GM21576 (cell line): ENCODE results near the gene SLF2.

Experiments used
- ATAC-seq: cut with Tn5 transposase; IDR thresholded peaks from one replicate; pipeline ENCODE4 v1.9.1; 2021; ENCODE audit warnings: mild to moderate bottlenecking, moderate library complexity; ENCODE audit not compliant: unreplicated experiment

SLF2 gene

DNA sequence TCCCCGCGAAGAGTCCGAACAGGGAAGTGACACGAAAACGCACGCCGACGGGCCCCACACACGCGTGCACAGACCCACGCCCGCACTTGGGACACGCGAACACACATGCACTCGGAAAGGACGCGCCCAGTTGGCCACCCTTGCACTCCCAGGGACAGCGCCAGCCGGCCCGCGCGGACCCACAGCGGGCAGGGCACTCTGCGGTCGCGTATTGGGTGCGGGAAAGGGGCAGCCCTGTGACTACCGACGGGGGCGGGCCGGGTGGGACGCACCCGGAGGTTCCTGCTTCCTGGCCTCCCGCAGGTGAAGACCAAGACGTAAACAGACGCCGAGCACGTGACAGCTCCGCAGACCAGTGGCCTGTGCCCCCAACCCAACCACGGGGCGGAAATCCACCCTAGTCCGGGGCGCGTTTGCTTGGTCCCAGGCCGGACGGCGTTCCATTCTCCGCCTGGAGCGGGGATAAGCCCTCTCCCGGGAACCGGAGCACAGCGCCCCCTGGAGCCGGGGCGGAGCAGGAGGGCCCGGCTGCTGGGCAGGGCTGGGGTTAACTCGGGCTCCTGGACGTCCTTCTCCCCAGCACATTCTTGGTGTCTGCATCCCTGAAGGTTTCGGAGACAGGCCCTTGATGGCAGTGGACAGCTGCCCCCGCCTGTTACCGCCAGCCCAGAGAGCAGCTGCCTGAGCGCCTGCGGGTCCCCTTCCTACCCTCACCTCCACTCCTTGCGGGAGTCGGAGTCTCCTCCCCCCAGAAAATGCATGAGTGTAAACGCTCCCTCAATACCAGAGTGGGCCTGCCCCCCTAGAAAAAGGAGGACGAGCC lies 84.8 kb downstream of the SLF2 start:
- ATAC-seq: peak; percentile 35

DNA sequence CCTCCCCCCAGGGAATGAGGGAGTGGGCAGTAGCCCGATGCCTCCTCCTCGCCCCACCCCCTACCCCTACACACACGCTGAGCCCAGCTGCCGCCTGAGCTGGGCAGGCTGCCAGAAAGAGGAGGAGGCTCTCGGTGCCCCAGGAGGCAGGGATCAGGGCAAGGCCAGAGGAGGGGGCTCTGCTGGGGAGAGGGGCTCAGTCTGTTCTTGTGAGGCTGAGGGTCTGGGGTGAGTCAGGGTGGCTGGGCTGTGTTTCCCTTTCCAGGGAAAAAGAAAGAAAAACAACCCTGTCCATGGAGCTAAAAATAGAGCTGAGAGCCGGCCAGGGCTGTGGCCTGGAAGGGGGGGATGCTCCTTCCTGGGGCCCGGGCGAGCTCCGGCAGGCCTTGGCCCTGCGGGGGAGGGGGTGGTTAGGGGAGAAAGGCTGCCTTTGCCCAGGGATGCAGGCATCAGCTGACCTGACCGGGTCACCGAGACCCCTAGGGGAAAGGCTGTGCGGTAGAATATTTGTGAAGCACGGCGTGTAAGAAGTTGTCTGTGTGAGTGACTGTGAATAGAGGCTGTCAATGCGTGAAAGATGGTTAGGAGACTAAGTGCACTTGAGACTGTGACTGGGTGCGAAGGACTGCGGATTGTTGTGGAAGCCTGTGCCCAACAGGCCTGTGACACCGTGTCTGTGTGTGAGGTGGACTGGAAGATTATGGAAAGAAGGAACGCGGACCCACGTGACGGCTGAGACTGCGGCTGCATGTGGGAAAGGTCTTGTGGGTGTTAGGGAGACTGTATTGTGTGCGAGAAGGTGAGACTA lies 85.6 kb downstream of the SLF2 start:
- peak; percentile 16 for ATAC-seq

DNA sequence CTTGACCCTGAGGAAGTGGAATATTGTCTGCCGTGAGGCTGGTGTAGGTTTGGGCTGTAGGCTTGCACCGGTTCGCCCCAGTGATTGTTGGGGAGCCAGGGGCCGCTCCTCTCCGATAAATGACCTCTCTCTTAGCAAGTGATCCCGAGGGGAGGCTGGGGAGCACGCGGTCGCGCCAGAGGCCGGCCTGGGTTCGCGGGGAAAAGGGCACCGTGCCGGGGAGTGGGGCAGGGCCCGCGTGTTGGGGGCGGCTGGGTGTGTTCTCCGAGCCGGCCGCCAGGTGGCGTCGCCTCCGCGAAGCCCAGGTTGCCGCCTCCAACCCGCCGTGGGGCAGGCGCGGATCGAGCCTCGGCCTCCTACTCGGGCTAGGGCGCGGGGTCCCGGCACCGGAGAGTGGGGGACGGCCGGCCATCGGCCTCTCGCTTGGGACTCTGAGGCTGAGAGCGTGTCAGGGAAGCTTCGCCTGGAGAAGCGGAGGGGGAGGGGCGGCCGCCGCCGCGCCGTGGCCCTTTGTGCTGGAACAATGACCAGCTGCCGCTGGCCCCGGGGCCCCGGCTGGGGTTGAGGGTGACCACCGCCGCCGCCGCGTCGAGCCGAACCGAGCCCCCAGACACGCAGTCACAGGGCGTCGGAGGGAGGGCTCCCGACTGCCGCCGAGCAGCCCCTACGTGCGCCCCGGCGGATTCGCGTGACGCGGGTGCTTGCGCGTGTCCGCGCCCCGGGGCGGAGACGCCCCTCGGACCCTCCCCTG lies 86.4 kb downstream of the SLF2 start:
- peak; percentile 38 for ATAC-seq

DNA sequence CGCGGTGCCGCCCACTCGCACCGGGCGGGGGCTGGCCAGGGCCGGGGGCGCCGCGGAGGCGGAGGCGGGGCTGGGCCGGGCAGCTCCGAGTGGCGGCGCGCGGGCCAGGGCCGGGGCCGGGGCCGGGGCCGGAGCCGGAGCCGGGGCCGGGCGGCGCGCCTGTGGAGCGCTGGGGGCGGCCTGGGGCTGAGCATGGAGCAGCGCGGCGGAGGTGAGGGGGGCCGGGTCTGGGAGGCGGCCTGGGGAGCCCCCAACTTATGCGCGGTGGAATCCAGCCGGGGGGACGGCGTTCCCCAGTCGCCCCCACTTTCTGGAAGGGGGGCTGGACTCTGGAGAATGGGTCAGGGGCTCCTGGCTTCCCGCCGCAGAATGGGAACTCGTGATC lies 87.0 kb downstream of the SLF2 start, which contains the start of gene LZTS2:
LZTS2 (plus strand) TSS at position 67 of the 385 bp plus-strand sequence. CDS start 2,731 bp downstream, outside the sequence.
- no peak for ATAC-seq

DNA sequence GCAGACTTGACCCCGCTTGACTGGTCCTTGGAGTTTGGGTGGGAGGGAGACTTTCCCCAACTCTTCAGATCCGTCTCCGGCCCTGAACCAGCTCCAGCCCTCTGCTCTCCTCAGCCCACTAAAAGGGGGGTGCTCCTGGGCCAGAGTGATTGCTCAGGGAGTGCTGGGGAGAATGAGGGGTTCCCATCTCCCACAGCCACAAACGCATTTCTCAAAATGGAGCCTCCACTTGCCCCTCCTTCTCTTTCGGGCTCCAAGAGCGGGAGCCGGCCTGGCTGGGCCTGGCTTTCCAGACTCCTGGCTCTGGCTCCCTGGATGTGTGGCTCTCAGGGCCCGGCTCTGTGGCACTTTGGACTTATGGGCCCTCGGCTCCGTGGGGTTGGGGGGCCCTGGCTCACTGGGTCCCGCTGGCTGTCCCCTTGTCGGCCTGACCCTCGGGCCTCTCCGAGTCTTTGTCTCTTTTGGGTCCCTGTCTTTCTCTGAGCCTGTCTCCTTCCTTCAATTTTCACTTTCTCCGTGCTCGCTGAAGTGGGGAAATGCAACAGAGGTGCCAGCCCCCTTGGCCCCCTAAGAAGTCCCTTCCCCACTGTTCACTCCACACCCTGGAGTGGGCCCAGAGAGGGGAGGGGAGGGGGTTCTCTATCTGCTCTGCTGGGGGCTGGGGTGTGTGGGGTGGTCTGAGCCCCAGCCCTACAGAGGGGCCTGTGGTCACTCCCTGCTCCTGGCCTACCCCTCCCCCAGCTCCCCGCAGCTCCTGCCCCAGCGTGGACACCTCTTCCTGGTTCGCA lies 87.6 kb downstream of the SLF2 start:
- ATAC-seq: no peak

DNA sequence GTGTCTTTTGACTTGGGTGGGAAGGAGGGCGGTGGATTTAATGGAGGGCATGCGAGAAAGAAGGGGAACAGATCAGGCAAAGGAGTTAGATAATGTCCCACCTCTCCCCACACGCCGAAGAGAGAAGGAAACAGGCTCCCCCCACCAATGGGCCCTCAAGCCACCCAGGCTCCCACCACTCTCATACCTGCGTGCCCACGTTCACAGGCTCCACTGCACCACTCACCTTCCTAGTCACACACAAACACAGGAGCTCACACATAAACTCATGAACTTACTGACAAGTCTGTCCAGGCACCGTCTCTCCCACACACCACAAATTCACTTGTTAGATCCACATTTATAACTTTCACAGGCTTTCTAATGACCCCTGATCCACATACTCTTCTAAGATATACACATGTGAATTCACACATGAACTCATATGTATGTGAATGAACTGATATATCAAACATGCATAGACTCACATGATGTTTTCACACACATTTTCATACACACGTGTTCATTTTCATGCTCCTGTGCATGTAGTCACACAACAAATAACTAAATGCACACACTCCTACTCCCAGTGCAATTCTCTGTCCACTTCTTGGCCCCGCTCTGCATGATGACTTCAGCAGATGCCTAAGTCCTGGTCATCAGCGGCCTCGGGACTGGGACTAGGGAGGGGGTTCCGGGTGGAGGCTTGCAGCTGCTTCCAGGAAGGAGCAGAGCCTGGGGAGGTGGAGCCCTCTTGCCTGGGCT lies 88.3 kb downstream of the SLF2 start:
- no peak for ATAC-seq

DNA sequence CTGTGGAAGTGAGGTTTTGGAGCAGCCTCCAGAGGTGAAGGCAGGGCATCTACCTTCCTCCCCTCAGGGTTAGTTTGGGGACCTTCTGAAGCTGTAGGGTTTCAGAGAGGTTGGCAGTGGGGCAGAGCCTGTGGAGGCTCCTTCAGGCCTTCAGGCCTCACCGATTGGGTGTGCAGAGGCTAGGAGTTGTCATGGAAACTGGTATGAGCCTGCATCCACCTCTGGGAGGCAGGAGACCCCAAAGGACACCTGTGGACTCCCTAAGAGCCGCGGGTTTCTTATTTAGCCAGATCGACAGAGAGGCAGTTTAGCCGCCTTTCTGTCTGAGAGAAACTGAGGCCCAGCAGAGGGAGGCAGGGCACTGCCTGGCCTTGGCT lies 88.9 kb downstream of the SLF2 start:
- no peak for ATAC-seq

DNA sequence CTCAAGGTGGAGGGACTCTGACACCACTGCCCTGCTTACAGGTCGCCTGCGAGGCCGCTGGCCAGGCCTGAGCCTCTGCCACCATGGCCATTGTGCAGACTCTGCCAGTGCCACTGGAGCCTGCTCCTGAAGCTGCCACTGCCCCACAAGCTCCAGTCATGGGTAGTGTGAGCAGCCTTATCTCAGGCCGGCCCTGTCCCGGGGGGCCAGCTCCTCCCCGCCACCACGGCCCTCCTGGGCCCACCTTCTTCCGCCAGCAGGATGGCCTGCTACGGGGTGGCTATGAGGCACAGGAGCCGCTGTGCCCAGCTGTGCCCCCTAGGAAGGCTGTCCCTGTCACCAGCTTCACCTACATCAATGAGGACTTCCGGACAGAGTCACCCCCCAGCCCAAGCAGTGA lies 89.7 kb downstream of the SLF2 start:
- no peak for ATAC-seq

DNA sequence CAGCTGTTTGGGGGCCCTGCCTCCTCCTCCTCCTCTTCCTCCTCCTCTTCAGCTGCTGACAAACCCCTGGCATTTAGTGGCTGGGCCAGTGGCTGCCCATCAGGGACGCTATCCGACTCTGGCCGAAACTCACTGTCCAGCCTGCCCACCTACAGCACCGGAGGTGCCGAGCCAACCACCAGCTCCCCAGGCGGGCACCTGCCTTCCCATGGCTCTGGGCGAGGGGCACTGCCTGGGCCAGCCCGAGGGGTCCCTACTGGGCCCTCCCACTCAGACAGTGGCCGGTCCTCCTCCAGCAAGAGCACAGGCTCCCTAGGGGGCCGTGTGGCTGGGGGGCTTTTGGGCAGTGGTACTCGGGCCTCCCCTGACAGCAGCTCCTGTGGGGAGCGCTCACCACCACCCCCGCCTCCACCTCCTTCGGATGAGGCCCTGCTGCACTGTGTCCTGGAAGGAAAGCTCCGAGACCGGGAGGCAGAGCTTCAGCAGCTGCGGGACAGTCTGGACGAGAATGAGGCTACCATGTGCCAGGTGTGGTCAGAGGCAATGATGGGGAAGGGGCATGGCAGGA lies 91.0 kb downstream of the SLF2 start:
- no peak for ATAC-seq

DNA sequence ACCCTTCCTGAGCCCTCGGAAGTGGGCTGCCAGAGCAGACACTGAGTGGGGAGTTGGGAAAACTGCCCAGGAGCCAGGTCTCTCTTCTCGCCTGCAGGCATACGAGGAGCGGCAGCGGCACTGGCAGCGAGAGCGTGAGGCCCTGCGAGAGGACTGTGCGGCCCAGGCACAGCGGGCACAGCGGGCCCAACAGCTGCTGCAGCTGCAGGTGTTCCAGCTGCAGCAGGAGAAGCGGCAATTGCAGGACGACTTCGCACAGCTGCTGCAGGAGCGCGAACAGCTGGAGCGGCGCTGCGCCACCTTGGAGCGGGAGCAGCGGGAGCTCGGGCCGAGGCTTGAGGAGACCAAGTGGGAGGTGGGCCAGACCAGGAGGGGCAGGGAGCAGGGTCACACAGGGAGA lies 92.6 kb downstream of the SLF2 start:
- ATAC-seq: no peak

DNA sequence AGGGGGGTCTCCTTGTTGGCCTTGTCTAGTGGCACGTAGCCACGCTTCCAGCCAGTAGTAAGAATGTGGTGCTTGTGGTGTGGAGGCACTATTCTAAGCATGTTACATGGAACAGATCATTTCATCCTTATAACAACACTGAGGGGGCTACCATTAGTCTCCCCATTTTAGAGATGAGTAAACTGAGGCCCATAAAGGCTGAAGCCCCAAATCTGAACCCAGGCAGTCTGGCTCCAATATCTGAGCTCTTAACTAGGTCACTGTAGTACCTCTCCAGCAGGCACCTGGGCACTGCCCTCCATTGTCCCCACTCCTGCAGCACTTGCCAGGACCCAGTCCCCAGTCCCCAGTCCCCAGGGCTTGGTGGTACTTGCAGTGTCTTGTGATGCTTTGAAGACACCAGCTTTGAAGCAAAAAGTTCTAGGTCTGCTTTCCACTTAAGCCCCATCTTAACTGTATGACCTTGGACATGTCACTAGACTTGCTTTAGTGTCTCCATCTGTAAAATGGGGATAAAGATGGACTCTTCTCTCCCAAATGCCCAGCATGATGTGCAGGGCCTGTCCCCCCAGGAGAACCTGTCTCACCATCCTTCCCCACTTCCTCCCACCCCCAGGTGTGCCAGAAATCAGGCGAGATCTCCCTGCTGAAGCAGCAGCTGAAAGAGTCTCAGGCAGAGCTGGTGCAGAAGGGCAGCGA lies 93.3 kb downstream of the SLF2 start:
- ATAC-seq: no peak

DNA sequence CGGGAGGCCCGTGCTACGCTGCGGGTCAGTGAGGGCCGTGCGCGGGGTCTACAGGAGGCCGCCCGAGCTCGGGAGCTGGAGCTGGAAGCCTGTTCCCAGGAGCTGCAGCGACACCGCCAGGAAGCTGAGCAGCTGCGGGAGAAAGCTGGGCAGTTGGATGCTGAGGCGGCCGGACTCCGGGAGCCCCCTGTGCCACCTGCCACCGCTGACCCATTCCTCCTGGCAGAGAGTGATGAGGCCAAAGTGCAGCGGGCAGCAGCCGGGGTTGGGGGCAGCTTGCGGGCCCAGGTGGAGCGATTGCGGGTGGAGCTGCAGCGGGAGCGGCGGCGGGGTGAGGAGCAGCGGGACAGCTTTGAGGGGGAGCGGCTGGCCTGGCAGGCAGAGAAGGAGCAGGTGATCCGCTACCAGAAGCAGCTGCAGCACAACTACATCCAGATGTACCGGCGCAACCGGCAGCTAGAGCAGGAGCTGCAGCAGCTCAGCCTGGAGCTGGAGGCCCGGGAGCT lies 93.9 kb downstream of the SLF2 start:
- no peak for ATAC-seq

DNA sequence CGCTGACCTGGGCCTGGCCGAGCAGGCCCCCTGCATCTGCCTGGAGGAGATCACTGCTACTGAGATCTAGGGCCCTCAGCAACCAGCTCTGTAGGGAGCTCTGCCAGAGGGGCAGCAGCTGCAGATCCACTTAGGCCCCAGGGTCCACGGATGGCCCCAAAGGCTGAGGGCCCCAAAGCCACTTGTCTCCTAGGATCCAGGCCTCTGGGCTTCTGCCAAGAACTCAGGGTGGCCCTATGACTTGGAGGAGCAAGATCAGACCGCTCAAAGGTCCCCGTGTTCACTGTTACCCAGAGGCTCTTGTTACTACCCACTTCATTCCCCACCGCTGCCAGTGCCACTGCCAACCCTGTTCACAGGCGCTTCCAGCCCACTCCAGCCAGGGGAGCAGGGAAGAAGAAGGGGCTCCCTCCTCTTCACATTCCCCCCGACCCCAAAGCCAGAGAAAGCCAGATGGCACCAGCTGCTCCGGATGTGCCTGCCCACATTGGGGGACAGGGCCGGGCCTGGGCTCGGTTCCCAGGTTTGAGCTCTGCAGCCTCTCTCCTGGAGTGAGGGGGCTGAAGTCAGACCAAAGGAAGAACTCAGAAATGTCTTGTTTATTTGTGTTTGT lies 94.4 kb downstream of the SLF2 start:
- no peak for ATAC-seq

DNA sequence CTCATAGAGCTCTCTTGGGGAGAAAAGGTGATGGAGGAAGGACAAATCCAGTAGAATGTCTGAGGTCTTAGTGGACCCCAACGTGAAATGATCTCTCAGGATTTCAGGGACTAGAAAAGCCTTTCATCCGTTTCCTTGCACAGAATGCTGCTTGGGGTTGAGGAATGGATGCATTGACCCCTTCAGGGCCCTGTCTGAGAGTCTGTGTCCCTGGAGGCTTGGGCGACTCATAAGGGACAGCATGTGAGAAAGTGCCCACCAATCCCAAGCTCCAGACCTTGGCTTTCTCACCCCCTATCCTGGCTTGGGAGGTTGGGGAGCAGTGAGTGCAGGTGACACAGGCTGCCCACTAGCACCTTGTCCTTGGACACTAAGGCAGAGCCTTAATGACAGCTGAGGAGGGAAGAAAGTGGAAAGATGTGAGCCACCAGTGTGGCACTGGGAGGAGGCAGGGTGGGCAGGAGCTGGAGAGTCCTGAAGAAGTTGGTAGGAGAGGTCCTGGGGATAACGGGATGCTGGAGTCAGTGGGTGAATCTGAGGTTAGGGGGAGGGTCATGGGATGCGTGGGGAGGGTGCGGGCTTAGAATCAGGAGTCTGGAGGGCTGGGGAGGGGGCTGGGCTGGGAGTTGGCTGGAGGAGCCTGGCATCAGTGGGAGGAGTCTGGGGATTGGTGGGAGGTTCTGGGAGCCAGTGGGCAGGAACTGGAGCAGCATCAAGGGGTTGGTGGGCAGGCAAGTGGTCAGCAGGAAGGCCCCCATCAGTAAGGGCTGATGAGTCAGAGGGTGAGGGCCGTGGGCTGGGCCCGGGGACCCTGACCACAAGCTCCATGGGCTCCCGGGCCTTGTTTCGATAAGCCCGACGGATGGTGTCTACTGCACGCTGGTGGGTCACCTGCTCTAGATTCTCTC lies 95.4 kb downstream of the SLF2 start:
- no peak for ATAC-seq

DNA sequence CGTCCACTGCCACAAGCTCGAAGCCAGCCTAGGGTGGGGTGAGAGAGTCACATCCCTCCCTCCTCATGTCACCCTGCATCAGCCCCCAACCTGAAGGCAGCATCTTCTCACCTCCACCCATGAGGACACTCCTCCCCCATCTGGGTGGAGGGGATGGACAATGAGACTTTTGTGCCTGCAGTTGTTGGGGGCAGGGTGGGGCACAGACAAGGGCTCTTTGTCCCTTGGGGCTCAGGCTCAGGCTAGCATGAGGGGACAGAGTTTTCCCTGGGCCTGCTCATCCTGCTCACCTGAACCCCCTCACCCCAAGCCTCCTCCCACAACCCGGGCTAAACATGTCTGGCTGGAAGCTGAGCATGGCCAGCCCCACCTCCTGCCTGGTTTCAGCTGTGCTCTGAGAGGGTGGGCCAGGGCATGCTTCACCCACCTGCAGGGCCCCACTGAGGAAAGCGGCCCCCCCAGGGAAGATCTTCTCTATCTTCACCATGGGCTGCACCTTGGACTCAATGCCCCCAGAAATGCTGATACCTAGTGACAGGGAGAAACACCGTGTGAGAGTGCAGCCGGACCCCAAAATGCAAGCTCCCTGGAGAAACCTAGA lies 96.2 kb downstream of the SLF2 start:
- no peak for ATAC-seq

DNA sequence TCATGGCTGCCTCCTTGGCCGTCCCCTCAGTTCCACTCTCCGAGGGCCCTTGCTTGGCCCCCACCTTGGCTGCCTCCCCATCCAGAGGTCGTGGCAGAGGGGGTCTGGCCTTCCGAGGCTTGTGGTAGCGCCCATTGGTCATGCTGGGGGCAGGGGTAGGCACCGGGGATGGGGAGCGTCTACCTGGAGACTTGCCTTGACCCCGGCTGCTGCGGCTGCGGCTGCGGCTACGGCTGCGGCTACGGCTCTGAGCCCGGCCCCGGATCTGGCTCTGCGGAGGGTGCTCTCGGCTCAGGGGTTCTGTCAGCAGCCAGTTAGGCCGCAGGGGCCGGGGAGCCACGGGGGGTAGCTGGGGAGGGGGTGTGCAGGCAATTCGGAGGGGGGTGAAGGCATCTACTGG lies 97.6 kb downstream of the SLF2 start:
- no peak for ATAC-seq
